Erythroblast (primary cell): ENCODE measurements around the gene ARIH1.
"Not testable (repeated sequence)": the region's sequence is repeated elsewhere in the genome, so short reads cannot be mapped to it uniquely, and the experiment has no call there.

ENCODE experiments used
- DNase-seq, 2 experiments: peaks; one replicate each; lab custom pipeline; 2025; lab: John Stamatoyannopoulos, UW
- GATA1 ChIP-seq: IDR thresholded peaks from 2 replicates; pipeline ENCODE4 v1.6.1; 2011; ENCODE audit warnings: low read depth, mild to moderate bottlenecking, control low read depth, low read length, moderate library complexity
- POLR2A ChIP-seq: IDR thresholded peaks from 2 replicates; pipeline ENCODE4 v1.6.1; 2011; ENCODE audit warnings: mild to moderate bottlenecking, low read length

Gene ARIH1

DNA sequence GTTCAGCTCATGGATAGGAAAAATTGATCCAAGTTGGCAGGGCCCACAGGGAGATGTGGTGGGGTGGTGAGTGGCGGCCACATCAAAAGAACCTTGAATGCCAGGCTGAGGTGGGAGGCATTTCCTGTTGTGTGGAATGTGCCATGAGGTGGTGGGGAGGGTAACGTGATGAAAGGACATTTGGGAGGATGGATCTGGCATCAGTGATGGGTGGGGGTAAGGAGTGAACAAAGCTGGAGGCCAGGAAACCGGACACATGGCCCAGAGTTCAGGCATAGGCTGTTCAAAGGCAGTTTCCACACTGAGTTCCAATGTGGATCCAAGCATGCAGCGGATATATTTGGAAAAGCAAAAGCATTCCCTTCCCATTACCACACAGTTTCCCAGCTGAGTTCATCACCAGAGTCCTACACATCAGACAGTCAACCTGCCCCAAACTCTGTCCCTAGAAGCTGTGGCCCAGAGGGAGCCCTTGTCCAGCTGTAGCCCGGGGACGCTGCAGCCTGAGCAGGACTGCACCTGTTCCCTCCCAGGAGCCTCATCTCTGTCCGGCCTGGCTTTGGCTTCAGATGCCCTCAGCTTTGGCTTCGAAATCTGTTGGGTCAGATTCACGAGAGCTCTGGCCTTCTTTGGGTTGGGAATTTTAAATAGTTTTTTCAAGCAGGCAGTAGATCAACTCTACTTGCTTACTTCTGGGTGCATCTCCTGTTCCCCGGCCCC is 142.5 kb downstream of the ARIH1 start:
- DNase-seq: no peak
- TF ChIP-seq GATA1 (no peak), POLR2A (no peak)

DNA sequence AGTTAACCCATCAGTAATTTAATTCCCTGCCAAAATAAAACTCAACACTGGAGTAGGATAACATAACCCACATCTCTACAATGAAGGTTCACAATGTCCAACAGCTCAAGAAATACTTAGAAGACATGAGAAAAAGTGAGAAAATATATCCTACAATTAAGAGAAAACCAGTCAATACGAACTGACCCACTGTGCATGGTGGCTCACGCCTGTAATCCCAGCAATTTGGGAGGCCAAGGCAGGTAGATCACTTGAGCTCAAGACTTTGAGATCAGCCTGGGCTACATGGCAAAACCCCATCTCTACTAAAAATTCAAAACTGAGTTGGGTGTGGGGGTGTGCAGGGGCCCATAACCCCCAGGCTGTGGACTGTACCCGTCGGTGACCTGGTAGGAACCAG is 149.7 kb downstream of the ARIH1 start:
- not testable (repeated sequence) for DNase-seq

DNA sequence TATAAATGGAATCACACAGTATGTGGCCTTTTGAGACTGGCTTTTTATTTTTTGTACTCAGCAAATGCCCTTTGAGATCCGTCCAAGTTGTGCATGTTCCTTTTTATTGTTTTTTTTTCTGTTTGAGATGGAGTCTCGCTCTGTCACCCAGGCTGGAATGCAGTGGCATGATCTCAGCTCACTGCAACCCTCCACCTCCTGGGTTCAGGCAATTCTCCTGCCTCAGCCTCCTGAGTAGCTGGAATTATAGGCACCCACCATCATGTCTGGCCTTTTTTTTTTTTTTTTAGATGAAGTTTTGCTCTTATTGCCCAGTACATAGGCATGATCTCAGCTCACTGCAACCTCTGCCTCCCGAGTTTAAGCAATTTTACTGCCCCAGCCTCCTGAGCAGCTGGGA is 152.0 kb downstream of the ARIH1 start:
- not testable (repeated sequence) for DNase-seq

DNA sequence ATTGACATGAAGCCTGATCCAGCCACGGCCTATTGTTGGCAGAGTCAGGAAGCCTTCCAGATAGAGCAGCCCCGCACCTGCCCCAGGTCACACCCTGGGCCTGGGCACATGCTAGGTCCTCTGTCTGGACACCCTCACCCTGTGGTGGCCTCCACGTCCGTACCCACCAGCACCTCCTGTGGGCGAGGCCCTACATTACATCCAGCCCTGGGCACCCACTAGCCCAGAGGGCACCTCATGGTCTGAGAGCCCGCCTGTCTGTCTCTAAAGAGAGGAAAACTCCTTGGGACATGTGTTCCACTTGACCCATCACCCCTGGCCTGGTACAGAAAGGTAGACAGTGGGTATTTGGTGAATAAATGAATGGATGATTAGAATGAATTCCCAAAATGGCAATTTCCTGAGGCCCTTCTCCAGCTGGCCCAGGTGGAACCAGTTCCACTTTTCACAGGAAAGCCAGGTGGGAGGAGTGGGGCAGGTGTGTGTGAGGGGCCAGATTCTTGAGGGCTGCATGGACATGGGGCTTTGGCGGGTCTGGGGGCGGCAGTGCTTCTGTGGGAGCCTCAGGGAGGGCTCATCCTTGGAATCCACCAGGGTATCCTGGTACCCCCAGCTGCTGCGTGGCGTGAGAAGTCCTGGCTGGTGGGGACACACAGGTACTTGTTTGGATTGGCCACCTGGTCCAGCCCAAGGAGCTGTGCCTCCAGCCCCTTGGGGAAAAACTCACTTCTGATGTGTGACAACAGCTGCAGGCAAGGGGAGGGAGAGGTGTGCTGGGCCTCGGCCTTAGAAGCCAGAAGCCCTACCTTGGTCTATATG is 154.3 kb downstream of the ARIH1 start:
- DNase-seq: peak; percentile 3 to 17

DNA sequence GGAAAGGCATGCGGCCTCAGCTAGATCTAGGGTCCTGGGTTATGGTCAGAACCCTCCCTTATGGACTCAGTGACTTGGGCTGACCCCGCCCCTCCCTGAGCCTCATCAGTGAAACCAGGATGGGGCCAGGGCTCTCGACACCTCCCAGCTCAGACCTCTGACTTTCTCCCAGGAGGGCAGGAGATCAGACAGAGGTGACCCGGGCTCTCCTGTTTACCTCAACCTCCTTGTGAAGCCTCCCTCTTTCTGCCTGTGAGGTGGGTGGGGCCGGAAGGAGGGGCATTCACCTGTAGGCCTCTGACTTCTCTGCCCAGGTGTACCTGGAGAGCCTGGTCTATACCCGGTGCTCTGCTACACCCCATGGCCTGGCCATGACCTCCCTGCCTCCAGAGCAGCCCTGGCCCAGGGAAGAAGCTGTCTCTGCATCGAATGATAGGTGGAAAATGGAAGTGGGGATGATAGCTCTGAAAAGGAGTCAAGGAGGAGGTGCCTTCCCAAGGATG is 155.0 kb downstream of the ARIH1 start:
- not testable (repeated sequence) for DNase-seq

DNA sequence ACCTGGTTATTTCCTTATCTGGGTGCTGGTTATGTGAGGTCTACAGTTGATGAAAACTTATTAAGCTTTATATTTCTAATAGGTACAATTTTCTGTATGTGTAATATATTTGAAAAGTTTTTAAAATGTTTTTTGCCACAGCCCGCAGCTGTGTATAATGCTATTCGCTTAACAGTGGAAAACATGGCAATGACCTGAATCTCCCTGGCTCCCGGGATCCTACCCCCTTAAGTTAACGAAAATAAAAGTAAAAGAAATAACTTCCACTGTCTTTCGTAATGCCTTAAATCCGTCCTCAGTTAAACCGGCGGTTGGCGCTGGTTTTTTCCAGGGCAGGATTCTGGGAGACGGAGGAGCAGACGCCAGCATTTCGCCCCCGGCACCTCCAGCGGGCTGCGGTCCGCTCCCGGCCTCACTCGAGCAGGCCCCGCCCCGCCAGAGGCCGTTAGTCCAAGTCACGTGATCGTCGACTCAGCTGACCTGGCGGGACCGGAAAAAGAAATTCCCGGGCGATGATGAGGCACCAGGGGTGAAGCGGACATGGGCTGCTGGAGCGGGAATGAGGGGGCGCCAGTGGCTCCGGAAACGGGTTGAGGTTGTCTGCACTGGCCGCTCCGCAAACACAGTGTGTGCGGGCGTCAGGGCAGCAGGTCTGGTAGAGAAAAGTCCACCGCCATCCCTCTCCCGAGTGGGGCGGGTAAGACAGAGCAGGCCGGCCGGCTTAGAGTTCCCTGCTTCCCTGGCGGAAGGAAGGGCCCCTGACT is 162.6 kb downstream of the ARIH1 start:
- not testable (repeated sequence) for DNase-seq

DNA sequence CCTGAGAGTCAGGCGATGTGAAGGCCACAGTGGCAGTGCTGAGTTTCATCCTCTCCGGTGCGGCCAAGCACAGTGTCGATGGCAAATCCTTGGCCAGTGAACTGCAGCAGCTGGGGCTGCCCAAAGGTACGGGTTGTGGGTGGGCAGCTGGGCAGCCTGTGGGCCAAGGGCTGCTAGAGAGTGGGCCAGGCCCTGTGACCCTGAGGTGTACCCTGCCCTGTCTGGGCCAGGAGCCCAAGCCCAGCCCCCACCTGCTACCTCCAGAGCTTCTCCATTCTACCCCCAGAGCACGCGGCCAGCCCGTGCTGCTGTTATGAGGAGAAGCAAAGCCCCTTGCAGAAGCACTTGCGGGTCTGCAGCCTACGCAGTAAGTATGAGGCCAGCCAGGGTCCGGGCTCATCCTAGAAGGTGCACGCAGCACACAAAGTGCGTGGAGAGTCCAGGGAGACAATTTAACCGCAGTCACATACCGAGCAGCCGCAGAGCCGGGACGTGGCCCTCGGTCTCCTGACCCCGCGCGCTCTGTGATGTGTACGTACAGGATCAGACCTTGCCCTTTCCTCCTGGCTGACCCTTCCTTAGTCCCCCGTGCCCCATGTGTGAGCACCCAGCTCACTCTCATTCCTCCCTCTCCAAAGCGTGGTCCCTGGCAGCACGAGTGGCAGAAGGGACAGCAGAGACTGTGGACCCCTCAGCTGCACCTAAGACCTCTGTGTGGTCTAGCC is 165.8 kb downstream of the ARIH1 start:
- not testable (repeated sequence) for DNase-seq

DNA sequence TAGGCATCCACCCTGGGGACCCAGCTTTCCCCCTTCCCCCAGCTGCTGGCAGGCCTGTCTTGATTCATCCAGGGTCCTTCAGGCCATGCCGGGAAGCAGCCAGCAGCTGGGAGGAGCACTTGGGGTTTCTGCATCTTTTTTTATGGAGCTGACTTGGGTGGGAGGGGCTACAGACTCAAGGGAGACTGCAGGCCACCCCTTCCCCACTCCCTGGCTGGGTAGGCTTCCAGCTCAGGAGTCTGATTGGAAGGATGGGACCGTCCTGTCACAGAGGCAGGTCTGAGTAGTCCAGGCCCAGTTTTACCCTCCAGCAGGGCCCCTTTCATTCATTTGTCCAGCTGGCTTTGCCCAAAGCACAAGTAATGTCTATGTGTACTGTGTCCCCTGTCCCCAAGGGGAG is 168.1 kb downstream of the ARIH1 start:
- DNase-seq: not testable (repeated sequence)

DNA sequence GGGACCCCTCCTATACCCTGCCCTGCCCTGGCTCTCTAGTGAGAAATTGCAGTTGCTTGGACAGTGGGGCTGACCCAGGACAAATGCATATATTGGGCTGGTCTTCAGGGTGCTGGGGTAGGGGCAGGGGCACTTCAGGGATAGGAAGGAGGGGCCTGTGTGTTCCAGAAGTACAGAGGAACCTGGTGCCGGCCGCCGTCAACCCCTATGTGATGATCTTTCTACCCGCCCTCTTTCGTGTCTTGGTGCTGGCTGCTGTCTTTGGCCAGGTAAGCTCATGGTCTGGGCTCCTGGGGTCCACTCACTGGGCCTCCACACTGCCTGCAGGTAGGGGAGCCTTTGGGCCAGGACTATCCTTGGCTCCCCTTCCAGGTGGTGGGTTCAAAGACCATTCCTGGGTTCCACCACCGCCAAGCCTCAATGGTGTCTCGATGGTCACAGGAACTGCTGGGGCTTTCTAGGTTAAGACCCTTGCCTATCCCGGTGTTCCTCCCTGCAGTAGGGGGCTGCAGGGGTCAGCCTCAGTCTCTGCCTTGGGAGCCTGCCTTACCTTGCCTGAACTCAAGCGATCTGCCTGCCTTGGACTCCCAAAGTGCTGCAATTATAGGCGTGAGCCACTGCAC is 174.6 kb downstream of the ARIH1 start:
- DNase-seq: not testable (repeated sequence)
